ENCODE measurements around the gene HM13. TPM values are rescaled to one million over a fixed set of nuclear protein-coding genes. Genes with fewer than 3 reads are reported as not detected.
A peak's percentile ranks its signal among the peaks of the same experiment; 100 is the strongest.

The HM13 gene
- total and polyA plus RNA-seq, 2 of the 13 experiments (the other 11 are each of a cell fraction or from before 2014, with no cell fraction given), result 118 to 243 TPM

DNA sequence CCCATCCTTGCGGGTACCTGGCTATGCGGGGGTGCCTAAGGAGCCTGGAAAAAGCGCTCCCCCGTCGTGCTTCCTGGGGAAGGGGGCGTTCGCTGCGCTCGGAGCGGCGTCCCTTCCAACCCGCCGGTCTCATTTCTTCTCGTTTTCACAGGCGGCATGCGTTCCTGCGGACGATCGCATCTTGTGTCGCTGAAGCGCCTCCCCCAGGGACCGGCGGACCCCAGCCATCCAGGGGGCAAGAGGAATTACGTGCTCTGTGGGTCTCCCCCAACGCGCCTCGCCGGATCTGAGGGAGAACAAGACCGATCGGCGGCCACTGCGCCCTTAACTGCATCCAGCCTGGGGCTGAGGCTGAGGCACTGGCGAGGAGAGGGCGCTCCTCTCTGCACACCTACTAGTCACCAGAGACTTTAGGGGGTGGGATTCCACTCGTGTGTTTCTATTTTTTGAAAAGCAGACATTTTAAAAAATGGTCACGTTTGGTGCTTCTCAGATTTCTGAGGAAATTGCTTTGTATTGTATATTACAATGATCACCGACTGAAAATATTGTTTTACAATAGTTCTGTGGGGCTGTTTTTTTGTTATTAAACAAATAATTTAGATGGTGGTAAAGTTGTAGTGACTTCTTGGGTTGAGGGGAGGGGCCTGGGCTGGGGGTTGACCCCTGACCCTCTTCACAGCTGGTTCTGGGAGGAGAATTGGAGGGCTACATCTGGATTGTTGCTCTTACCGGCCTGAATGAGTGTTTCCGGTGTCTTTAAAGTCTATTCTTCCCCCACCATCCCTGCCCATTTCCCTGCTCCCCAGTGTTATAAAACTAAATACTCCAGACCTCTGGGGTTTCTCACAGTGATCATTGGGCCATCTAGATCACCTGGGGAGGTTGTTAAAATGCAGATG is 91.9 kb downstream of the HM13 start (continued):
- TF ChIP-seq, protein P1, sequence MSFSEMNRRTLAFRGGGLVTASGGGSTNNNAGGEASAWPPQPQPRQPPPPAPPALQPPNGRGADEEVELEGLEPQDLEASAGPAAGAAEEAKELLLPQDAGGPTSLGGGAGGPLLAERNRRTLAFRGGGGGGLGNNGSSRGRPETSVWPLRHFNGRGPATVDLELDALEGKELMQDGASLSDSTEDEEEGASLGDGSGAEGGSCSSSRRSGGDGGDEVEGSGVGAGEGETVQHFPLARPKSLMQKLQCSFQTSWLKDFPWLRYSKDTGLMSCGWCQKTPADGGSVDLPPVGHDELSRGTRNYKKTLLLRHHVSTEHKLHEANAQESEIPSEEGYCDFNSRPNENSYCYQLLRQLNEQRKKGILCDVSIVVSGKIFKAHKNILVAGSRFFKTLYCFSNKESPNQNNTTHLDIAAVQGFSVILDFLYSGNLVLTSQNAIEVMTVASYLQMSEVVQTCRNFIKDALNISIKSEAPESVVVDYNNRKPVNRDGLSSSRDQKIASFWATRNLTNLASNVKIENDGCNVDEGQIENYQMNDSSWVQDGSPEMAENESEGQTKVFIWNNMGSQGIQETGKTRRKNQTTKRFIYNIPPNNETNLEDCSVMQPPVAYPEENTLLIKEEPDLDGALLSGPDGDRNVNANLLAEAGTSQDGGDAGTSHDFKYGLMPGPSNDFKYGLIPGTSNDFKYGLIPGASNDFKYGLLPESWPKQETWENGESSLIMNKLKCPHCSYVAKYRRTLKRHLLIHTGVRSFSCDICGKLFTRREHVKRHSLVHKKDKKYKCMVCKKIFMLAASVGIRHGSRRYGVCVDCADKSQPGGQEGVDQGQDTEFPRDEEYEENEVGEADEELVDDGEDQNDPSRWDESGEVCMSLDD (CRISPR knock-in tag; IDR thresholded peaks at IDR 0.05; ENCODE audit: borderline replicate concordance), result no peak
- TF ChIP-seq, protein P2, sequence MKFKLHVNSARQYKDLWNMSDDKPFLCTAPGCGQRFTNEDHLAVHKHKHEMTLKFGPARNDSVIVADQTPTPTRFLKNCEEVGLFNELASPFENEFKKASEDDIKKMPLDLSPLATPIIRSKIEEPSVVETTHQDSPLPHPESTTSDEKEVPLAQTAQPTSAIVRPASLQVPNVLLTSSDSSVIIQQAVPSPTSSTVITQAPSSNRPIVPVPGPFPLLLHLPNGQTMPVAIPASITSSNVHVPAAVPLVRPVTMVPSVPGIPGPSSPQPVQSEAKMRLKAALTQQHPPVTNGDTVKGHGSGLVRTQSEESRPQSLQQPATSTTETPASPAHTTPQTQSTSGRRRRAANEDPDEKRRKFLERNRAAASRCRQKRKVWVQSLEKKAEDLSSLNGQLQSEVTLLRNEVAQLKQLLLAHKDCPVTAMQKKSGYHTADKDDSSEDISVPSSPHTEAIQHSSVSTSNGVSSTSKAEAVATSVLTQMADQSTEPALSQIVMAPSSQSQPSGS (CRISPR knock-in tag; IDR thresholded peaks at IDR 0.05), result peak; percentile 19; the same call in 1 of the 2 replicates
- TF ChIP-seq ZMYM4 (CRISPR knock-in tag; IDR thresholded peaks at IDR 0.05) (no peak), ZFP36L1 (CRISPR knock-in tag; IDR thresholded peaks at IDR 0.05) (no peak), KDM4B (CRISPR knock-in tag; IDR thresholded peaks at IDR 0.05) (no peak), ZNF317 (CRISPR knock-in tag; IDR thresholded peaks at IDR 0.05) (peak; percentile 68; the same call in 1 of the 2 replicates), ZFP62 (CRISPR knock-in tag; IDR thresholded peaks at IDR 0.05) (peak; percentile 90; the same call in 1 of the 2 replicates), MTF2 (CRISPR knock-in tag; IDR thresholded peaks at IDR 0.05; ENCODE audit: borderline replicate concordance) (peak; percentile 12; the same call in 1 of the 2 replicates)
- TF ChIP-seq, protein P3, sequence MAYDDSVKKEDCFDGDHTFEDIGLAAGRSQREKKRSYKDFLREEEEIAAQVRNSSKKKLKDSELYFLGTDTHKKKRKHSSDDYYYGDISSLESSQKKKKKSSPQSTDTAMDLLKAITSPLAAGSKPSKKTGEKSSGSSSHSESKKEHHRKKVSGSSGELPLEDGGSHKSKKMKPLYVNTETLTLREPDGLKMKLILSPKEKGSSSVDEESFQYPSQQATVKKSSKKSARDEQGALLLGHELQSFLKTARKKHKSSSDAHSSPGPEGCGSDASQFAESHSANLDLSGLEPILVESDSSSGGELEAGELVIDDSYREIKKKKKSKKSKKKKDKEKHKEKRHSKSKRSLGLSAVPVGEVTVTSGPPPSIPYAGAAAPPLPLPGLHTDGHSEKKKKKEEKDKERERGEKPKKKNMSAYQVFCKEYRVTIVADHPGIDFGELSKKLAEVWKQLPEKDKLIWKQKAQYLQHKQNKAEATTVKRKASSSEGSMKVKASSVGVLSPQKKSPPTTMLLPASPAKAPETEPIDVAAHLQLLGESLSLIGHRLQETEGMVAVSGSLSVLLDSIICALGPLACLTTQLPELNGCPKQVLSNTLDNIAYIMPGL (CRISPR knock-in tag; IDR thresholded peaks at IDR 0.05; ENCODE audit: borderline replicate concordance in 1 of 2, low read depth in 1 of 2), result peak in 1 of 2 experiments; percentile 42; a peak in 2 of 4 replicates
- TF ChIP-seq, protein P4, sequence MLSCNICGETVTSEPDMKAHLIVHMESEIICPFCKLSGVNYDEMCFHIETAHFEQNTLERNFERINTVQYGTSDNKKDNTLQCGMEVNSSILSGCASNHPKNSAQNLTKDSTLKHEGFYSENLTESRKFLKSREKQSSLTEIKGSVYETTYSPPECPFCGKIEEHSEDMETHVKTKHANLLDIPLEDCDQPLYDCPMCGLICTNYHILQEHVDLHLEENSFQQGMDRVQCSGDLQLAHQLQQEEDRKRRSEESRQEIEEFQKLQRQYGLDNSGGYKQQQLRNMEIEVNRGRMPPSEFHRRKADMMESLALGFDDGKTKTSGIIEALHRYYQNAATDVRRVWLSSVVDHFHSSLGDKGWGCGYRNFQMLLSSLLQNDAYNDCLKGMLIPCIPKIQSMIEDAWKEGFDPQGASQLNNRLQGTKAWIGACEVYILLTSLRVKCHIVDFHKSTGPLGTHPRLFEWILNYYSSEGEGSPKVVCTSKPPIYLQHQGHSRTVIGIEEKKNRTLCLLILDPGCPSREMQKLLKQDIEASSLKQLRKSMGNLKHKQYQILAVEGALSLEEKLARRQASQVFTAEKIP (CRISPR knock-in tag; IDR thresholded peaks at IDR 0.05; ENCODE audit: borderline replicate concordance), result no peak
- TF ChIP-seq, protein P5, sequence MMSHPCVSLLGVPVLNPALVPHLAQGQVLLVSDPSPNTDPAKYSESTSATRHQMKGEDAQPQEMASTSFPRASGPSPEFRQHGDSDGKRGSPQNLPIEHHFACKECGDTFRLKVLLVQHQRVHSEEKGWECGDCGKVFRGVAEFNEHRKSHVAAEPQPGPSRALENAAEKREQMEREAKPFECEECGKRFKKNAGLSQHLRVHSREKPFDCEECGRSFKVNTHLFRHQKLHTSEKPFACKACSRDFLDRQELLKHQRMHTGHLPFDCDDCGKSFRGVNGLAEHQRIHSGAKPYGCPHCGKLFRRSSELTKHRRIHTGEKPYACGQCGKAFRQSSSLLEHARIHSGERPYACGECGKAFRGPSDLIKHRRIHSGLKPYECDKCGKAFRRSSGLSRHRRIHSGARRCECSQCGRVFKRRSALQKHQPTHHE (CRISPR knock-in tag; IDR thresholded peaks at IDR 0.05; ENCODE audit: borderline replicate concordance), result 0 out of 2 replicates have a peak, but pooled peaks have one; percentile 26

Data from HepG2 (cell line).